Heart left ventricle (tissue), 16 donors: ENCODE measurements around the gene KLHL29. TPM values are rescaled to one million over a fixed set of nuclear protein-coding genes. Genes with fewer than 3 reads are reported as not detected.

ENCODE experiments used
- ATAC-seq, 4 donors: fragments of 200-7000 bp; cut with Tn5 transposase; one replicate each; pipeline ENCODE4 v1.9.1; 2020 to 2022; ENCODE audit warnings: moderate library complexity in 4 of 4, mild to moderate bottlenecking in 3 of 4, moderate number of reproducible peaks in 1 of 4
- DNase-seq, 5 donors: peaks; one replicate each; pipeline ENCODE4 v3.0.0-alpha.2; 2020
- H3K27ac ChIP-seq, 12 donors: fragments of 200-600 bp; sonication (generic) in 4 of 12; one replicate each; pipeline versions ENCODE4 v1.5.0 to v1.8.0; 2016 to 2022; ENCODE audit warnings: mild to moderate bottlenecking in 2 of 12
- H3K27me3 ChIP-seq, 9 donors: fragments of 200-600 bp; sonication (generic) in 2 of 9; one replicate each; pipeline versions ENCODE4 v1.5.1 to v1.8.0; 2016 to 2022; ENCODE audit warnings: mild to moderate bottlenecking in 3 of 9
- H3K36me3 ChIP-seq, 9 donors: fragments of 200-600 bp; sonication (generic) in 2 of 9; one replicate each; pipeline versions ENCODE4 v1.5.0 to v1.8.0; 2018 to 2022; ENCODE audit warnings: mild to moderate bottlenecking in 2 of 9
- H3K4me1 ChIP-seq, 12 donors: fragments of 200-600 bp; sonication (generic) in 4 of 12; one replicate each; pipeline versions ENCODE4 v1.5.0 to v1.8.0; 2016 to 2022; ENCODE audit warnings: mild to moderate bottlenecking in 3 of 12
- H3K4me3 ChIP-seq, 12 donors: fragments of 200-600 bp; sonication (generic) in 4 of 12; one replicate each; pipeline versions ENCODE4 v1.5.0 to v1.8.0; 2017 to 2022; ENCODE audit warnings: mild to moderate bottlenecking in 9 of 12, moderate library complexity in 4 of 12
- H3K9me3 ChIP-seq, 12 donors: fragments of 200-600 bp; sonication (generic) in 4 of 12; one replicate each; pipeline versions ENCODE4 v1.5.0 to v1.8.0; 2016 to 2022; ENCODE audit warnings: mild to moderate bottlenecking in 1 of 12
- CTCF ChIP-seq, 12 donors: fragments of 200-600 bp; sonication (generic) in 4 of 12; IDR thresholded peaks; one replicate each; pipeline versions ENCODE4 v1.5.0 to v1.8.0; 2018 to 2022; ENCODE audit warnings: antibody characterized with exemption in 12 of 12, mild to moderate bottlenecking in 5 of 12
- POLR2A ChIP-seq, 2 donors: fragments of 450-650 bp; IDR thresholded peaks; one replicate each; pipeline ENCODE4 v1.6.1; 2017; ENCODE audit warnings: antibody characterized with exemption in 2 of 2, mild to moderate bottlenecking in 2 of 2, moderate library complexity in 2 of 2
- WGBS, 4 donors: extraction: QIAGEN DNeasy Blood & Tissue Kit in 2 of 4; methylation state at CpG; one replicate each; pipeline versions ENCODE4 v1.1.5 to v1.1.7; 2013 to 2018; 5-methylcytosine and 5-hydroxymethylcytosine counted together
- intact Hi-C, 10 donors: fragments of 100-400 bp; cut with DNase I; formaldehyde crosslinking; loops; one replicate each; pipeline versions ENCODE4 v1.11.1 to v1.14.2; 2022
- polyA plus RNA-seq, 2 donors: library from polyadenylated mRNA; stranded (reverse); fragments of 200-250 nt; gene quantifications; one replicate each; pipeline ENCODE4 v1.2.3, GENCODE V29; 2013
- total RNA-seq, 9 donors: library from RNA; depleted of rRNA in 2 of 9; stranded (reverse); fragments of >200 nt in 2 of 9; fragmentation: NEBNext Ultra II Directional in 3 of 9; extraction: Animal tissue kit (Norgen Biotek cat#: 25700) in 3 of 9; gene quantifications; one replicate each; pipeline versions ENCODE4 v1.1.0 to v1.2.4, GENCODE V29; 2016 to 2023
- donor health status: ischemic (EF 13 %, LVEDD 7.1; RV severe dilation, severe dysfunction).
- donor health status: healthy with polysubstance abuse.
- donor health status: DM: no; HTN: yes; CAD: no.
- donor health status: DM: no; HTN: no; CAD: no.
- donor health status: ischemic (EF 25% LVEDD 6.9; RV normal size, moderate dysfunction).
- donor health status: ischemic (EF 25% LVEDD 5.7; RV mildly dilated, moderate dysfunction).
- donor health status: healthy.
- donor health status: DM: yes; HTN: yes; CAD: no.
- donor health status: ischemic (EF 35%, LVEDD 5.7; RV mildly dilated, moderate dysfunction).
- donor health status: nonischemic (EF 11% LVEDD 7.7; RV severe dilation, severe dysfunction).
- donor health status: DM: yes; HTN: yes; CAD: no.
- donor health status: PGD.
- donor health status: ischemic (EF 29% LVEDD 5.4; RV normal size, mild dysfunction).
- donor health status: nonischemic (EF 23%, LVEDD 6.1; RV moderate dilation, normal function).

Gene KLHL29
- total and polyA plus RNA-seq, 11 donors, result 0.74 to 2.7 (median 1.1) TPM

DNA sequence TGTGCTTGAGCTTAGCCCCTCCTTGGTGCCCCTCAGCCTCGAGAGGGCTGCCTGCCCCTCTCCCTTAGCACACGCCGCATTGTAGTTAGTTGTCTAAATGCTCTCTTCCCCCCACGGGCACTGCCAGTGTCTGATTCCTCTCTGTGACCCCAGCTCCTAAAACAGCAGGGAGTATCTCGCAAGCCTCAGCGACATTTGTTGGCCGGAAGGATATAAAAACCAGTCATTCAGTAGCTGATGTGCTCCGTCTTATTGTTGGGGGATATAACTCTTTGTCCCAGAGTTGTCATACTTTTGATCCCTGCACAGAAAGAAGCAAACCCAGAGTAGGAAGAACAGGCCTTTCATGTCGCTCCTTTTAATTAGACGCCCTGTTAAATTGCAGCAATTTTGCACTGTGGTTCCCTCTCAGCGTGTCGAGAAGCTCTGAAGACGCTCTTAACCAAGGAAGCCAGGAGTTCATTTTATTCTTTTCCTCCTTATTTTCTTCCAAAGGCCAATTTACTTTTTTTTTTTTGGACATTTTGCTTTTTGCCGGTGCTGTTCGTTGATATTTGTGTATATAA is 201.8 kb downstream of the KLHL29 start:
- H3K4me3 ChIP-seq, result no peak overlapping the region
- TF ChIP-seq CTCF (IDR thresholded peaks at IDR 0.05), result no peak
- no peak for TF ChIP-seq POLR2A (IDR thresholded peaks at IDR 0.05)
- 90 to 93% (median 91%) methylated on average over 15 of the region's 15 CpGs for WGBS, 4 donors
- DNase-seq (no peak), ATAC-seq (no peak)
- H3K9me3 ChIP-seq, result no peaks in the 10 kb centered on the region
- H3K4me1 ChIP-seq, result peaks cover 4 to 34% (median 19%) of the 10 kb centered on the region in 12 donors
- H3K36me3 ChIP-seq, result no peaks in the 10 kb centered on the region
- H3K27ac ChIP-seq, result peak overlapping the region in 1 of 12 donors; percentile 42
- intact Hi-C loops, result no loop called here
- H3K27me3 ChIP-seq, result no peaks in the 10 kb centered on the region

GRCh38 chr2:23587341-23587880 is 202.4 kb downstream of the KLHL29 start:
- no peaks in the 10 kb centered on the region for H3K9me3 ChIP-seq
- H3K36me3 ChIP-seq, result no peaks in the 10 kb centered on the region
- H3K4me1 ChIP-seq, result peaks cover 4 to 39% (median 20%) of the 10 kb centered on the region in 12 donors
- H3K27ac ChIP-seq, result peak overlapping the region in 1 of 12 donors; percentile 83
- intact Hi-C loops, result no loop called here
- no peak for DNase-seq
- 96 to 99% (median 97%) methylated on average over 13 of the region's 13 CpGs for WGBS, 4 donors
- H3K4me3 ChIP-seq, result no peak overlapping the region
- no peaks in the 10 kb centered on the region for H3K27me3 ChIP-seq
- ATAC-seq, result no peak
- TF ChIP-seq POLR2A (IDR thresholded peaks at IDR 0.05) (no peak), CTCF (IDR thresholded peaks at IDR 0.05) (no peak)

GRCh38 chr2:23588106-23588505 is 203.1 kb downstream of the KLHL29 start:
- Histone ChIP-seq H3K27ac (peak overlapping the region in 2 of 12 donors; percentile 57 to 83), H3K9me3 (no peaks in the 10 kb centered on the region), H3K4me1 (peaks cover 4 to 39% (median 20%) of the 10 kb centered on the region in 12 donors), H3K36me3 (no peaks in the 10 kb centered on the region), H3K27me3 (no peaks in the 10 kb centered on the region), H3K4me3 (no peak overlapping the region)
- no peak for TF ChIP-seq CTCF (IDR thresholded peaks at IDR 0.05)
- intact Hi-C loops, result no loop called here
- DNase-seq (no peak), ATAC-seq (no peak)
- 93 to 100% (median 96%) methylated on average over 4 of the region's 4 CpGs for WGBS, 4 donors

- WGBS, 4 donors, result 87 to 94% (median 90%) methylated on average over 18 of the region's 18 CpGs
- Histone ChIP-seq H3K4me1 (peaks cover 4 to 41% (median 20%) of the 10 kb centered on the region in 12 donors), H3K27me3 (no peaks in the 10 kb centered on the region), H3K27ac (peak overlapping the region in 6 of 12 donors; percentile 20 to 83 (median 56)), H3K4me3 (no peak overlapping the region), H3K36me3 (no peaks in the 10 kb centered on the region), H3K9me3 (no peaks in the 10 kb centered on the region)
- TF ChIP-seq POLR2A (IDR thresholded peaks at IDR 0.05) (no peak), CTCF (IDR thresholded peaks at IDR 0.05) (no peak)
- intact Hi-C loops, result no loop called here
- DNase-seq (no peak), ATAC-seq (peak in 1 of 4 donors; percentile 17)
These were observed 203.7 kb downstream of the KLHL29 start for GRCh38 chr2:23588508-23589201.
